SK-N-SH treated with all-trans-retinoic acid at 6 μM for 48 hours (cell line): ENCODE data around the gene IFIT1B.

Experiments used
- ARNTL ChIP-seq: fragments of 450-650 bp; formaldehyde crosslinking; IDR thresholded peaks from 2 replicates; pipeline ENCODE4 v1.5.0; 2020; ENCODE audit warnings: low read depth, mild to moderate bottlenecking, moderate library complexity, borderline replicate concordance
- ESRRG ChIP-seq: fragments of 250-450 bp; sonication (Bioruptor Pico); IDR thresholded peaks from 2 replicates; pipeline ENCODE4 v1.6.1; 2021; ENCODE audit warnings: mild to moderate bottlenecking
- POU6F1 ChIP-seq: fragments of 250-450 bp; sonication (Bioruptor Pico); IDR thresholded peaks from 2 replicates; pipeline ENCODE4 v1.8.0; 2021; ENCODE audit warnings: low read depth, mild to moderate bottlenecking, moderate library complexity, borderline replicate concordance
- ZNF70 ChIP-seq: fragments of 450-650 bp; formaldehyde crosslinking; IDR thresholded peaks from 2 replicates; pipeline ENCODE4 v1.5.0; 2020; ENCODE audit warnings: mild to moderate bottlenecking, moderate library complexity

DNA sequence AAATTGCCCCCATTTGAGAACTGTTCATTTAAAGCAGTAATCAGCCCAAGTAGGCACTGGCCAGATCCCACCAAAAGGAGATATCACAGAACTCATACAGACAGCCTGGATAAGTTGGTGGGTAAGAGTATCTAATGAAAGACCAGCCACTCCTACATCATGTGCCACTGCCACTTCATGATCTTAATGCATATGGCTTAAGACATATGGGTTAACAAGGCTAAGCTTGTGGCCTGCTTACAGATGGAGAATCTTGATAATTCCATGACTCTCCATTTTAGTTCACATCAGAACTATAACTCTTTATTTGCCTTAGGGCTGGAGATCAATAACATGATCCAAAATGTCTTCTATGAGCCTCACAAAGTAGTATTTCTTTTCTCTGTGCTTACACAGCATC lies 6.8 kb upstream of the IFIT1B start:
- TF ChIP-seq POU6F1 (CRISPR knock-in tag) (no peak), ESRRG (CRISPR knock-in tag) (no peak), ZNF70 (CRISPR knock-in tag) (no peak), ARNTL (CRISPR knock-in tag) (no peak)
